ENCODE data around the gene NFE2.
"Not testable (repeated sequence)": the region's sequence is repeated elsewhere in the genome, so short reads cannot be mapped to it uniquely, and the experiment has no call there.

Gene NFE2

DNA sequence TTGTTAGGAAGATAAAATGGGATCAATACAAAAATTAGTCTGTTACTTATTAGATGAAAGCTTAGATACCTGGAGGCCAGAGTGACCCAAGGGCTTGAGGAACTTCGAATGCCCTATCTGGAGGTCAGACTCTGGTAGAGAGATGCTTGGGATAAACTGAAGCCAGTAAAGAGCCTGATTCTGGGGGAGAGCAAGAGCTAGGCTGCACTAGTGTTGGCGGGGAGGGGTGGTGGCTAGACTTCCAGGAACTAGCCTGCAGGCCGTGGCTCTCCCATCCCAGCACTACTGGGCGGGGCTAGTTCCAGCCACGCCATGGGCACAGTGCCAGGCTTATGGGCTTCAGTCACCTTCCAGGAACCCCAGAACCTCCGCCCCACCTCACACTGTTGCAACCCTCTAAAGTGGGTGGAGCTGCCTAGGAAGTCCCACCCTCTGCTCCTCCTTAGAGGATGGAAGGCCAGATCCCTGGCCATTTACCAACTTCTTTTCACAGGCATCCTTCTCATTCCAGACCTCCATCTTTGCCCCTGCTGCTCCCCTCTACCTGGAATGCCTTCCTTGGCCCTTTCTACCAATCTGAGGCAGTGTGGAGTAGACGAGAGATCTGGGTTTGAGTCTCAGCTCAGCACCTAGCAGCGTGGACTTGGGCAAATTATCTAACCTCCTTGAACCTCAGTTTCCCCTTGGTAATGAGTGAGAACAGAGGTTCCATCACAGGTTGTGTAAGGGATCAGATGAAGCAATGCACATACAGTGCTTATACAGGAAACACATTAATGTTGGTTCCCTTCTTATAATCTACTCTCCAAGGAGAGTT is 6.3 kb upstream of the NFE2 start:
- DNase-seq (ENCODE audit: low spot score), result peak; percentile 64

- peak; percentile 82 for DNase-seq (ENCODE audit: low spot score)
Measured at GRCh38 chr12:54304187-54304810, 3.5 kb upstream of the NFE2 start.

- DNase-seq (ENCODE audit: low spot score), result no peak
Measured at GRCh38 chr12:54303640-54304039, 2.8 kb upstream of the NFE2 start.

DNA sequence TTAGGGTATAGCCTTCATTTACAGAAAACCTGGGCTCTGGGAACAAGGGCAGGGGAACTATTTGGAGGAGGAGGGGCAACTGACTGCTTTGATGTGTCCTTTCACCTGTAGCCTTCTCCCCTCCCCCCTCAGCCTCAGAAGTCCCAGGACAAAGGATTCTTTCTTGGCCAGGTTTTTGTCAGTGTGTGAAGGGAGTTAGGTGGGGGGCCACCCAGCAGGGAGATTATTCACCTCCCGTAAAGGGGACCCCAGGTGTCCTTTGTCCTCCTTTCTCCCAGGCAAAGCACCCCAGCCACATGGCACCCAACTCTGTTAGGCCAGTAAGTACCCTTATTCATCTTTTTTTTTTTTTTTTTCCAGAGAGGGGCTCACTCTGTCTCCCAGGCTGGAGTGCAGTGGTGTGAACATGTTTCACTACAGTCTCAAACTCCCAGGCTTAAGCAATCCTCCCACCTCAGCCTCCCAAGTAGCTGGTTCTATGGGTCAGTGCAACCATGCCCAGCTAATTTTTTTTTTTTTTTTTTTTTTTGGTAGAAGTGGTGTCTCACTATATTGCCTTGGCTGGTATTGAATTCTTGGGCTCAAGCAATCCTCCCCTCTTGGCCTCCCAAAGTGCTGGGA is 723 bp upstream of the NFE2 start:
- no peak for DNase-seq (ENCODE audit: low spot score)

GRCh38 chr12:54300225-54300731 is 537 bp downstream of the NFE2 start:
- DNase-seq (ENCODE audit: low spot score), result no peak

- peak; percentile 40 for DNase-seq (ENCODE audit: low spot score)
Measured at GRCh38 chr12:54299515-54300224, 1.1 kb downstream of the NFE2 start.

- no peak for DNase-seq (ENCODE audit: low spot score)
Measured at GRCh38 chr12:54298904-54299303, 1.9 kb downstream of the NFE2 start.

DNA sequence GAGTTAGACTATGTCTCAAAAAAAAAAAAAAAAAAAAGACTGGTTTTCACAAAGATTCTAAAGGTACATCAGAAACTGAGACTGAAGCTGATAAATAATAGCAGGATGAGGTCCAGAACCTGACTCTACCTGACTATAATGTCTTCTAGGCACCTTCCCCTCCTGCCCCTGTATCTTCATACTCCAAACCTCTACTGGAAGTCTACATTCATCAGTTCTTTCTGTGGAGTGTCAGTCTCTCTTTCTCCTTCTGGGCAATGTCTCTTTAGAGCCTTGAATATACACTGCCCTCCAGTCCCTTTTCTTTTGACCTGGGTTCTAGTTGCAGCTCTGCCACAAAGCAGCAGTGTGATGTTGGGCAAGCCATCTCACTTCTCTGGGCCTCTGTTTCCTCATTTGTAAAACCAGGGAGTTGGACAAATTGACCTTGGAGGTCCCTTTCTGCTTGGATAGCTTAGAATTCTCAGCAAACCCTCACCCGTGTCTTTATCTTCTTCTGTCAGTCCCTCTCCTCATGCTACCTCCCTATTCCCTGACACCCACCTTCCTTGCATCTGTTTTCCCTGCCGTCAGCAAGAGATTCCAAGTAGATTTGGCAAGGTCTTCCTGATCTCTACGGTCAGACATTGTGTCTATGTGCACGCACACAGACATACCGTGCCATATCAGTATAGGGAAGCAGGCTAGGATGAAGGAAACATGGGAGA is 4.3 kb downstream of the NFE2 start:
- DNase-seq (ENCODE audit: low spot score), result no peak

DNA sequence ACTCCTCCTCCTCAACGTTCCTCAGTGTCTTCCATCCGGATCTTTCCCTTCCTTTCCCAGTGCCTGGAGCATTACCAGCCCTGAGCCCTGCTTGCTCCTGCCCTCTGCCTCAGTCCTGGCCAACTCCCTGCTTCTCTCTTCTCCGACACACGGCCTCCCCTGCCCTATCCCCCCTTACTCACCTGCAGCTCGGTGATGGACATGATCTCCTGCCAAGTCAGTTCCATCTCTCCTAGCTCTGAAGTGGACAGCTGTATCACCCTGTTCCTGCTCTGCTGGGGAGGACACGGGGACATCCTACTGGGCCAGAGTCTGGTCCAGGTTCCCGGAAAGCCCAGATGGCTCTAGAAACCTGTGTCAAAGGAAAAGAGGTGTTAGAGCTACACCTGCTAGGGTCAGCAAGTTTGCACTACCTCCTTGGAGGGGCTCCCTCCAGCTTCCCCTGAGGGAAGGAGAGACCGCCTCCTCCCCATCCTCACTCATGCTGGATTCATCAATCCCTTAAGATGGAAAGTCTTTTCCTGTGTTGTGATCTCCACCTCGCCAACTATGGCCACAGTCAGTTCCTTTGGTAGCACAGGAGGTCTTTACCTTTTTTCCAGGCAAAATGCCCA is 5.8 kb downstream of the NFE2 start:
- no peak for DNase-seq (ENCODE audit: low spot score)

GRCh38 chr12:54294152-54294952 is 6.5 kb downstream of the NFE2 start:
- peak; percentile 77 for DNase-seq (ENCODE audit: low spot score)

- no peak for DNase-seq (ENCODE audit: low spot score)
Measured at GRCh38 chr12:54292931-54293241, 7.9 kb downstream of the NFE2 start.

DNA sequence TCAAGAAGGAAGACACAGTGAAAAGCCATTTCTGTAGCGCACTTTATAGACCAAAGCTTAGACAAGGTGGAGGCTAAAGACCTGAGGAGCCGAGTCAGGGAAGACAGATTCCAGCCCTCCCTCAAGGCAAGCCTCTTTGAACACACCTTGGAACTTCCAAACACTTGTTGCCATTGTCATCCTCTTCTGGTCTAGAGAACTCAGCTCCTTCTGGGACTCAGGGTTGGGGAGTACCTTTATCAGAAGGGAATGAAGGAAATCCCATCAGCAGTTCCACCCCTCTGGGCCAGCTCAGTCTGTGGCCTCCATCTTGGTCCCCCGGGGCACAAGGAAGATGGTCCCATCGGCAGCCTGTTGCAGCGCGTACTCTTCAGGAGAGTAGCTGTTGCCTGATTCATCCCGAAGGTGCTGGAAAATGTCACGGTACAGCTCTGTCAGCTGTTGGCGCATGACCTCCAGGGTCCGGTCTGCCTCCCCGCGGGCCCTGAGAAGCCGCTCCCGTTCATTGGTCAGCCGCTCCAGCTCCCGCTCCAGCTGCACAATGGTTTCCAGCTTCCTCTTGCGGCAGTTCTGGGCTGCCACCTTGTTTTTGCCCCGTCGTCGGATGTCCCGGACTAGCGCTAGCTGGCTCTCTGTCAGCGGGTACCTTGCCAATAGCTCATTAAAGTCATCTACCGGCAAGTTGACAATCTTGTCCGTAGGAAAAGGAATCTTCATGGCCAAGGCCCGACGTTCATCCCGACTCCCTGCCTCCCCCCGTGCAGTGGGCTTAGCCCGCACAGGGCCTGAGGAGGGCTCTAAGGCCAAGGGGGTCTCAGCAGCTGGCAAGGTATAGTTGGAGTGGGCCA is 8.5 kb downstream of the NFE2 start:
- no peak for DNase-seq (ENCODE audit: low spot score)

DNA sequence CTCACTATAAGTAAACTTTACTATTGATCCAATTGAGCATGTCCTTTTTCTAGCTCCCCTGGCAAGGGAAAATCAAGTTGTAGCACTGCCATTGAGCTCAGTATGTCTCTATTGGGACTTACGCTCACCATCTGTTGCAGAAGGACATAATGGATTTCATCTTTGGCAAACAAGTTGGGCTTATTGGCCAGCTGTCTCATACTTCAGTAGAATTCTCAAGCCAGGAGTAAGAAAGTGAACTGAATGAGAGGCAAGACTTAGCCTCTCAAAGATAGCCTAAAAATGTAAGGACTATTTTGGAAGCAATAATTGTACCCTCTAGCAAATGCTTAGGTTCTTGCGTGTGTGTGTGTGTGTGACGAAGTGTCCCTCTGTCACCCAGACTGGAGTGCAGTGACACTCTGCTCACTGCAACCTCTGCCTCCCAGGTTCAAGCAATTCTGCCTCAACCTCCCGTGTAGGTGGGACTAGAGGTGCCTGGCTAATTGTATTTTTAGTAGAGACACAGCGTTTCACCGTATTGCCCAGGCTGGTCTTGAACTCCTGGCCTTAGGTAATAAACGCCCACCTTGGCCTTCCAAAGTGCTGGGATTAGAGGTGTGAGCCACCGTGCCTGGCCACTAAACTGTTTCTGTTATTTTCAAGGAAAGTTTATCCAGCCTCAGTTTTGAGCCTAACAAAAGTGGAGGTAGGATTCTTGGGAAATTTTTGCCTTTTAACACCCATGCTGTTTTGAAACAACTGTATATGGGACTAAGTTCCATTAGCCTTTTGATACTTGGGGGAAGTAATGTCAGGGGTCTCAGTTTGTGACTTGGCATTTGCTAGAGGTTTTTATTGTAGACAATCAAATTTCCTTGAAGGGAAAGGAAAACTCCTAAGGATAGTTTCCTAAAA is 13.3 kb downstream of the NFE2 start:
- no peak for DNase-seq (ENCODE audit: low spot score)

DNA sequence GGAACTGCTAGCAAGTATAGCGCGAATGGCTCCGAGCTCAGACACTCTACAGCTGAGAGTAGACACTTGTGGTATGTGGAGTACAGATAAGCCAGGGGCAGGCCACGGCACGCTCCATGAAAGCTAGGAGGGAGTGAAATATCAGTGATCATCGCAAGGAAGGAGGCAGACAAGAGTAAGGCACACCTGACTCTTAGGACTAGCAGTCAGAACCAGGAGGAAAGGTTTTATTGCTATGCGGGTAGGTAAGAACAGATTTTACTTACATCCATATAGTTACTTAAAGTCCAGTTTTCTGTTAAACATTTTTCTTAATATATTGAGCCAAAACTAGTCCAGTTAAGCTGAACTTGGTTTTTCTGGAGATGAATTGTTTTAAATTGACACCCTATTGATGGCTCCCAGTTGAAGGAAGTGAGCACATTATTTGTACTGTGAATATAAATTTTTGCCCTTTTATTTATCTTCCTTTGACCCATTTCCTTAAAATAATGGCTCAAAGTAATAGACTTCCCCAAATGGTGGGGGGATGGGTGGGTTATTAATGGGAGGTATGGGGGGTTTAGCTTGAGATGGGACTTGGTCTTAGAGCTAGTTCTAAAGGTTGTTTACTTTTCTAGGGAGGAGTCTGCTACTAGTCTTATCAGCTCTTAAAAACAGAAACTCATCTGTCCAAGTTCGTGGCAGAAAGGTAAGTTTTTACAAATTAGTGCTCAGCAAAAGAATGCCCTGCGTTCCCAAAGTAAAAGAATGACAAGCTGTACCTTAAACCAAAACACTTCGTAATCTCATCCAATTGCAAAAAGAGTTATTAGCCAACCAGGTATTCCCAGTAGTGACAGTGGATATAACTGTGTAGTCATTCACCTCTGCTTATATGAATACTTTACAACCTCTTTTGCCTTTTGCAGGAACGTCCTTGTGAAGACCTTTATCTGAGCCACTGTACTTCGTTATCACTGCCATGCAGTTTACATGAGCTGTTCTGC is 14.5 kb downstream of the NFE2 start:
- no peak for DNase-seq (ENCODE audit: low spot score)

DNA sequence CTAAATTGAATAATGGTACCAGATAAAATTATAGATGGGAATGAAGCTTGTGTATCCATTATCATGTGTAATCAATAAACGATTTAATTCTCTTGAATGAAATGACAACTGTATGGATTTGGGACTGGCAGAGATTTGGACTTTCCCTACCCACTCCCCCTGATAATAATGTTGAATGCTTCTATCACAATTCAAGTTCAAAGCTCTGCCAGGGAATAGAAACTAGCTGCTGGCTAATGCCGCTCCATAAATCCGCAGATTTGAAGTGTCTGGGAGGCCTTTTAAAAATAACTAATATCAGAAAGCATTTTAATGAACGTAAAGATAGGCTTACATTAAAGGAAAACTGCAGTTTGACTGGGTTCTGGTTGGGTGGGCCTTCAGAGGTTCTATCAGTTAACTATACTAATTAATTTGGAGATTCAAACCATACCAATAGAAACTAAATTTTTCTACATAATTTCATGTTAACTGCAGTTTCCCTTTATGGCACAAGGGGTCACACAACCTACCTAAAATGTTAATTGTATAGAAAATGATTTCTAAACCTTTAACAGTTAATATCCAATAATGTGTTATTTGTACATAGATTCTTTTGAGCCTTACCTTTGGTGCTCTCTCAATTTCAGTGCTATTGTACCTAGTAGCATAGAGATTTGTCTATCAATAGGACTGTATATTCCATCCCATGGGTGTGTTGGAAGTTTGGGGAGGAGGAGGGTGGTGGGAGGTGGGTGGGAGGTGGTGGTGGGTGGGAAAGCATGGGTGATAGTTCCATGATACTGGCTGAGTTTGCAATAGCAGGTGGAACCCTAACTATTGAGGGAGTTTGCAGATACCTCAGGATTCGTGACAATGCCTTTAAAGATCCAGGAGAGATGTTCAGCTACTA is 15.4 kb downstream of the NFE2 start:
- no peak for DNase-seq (ENCODE audit: low spot score)

GRCh38 chr12:54284070-54284780 is 16.6 kb downstream of the NFE2 start:
- not testable (repeated sequence) for DNase-seq (ENCODE audit: low spot score)

All from AG20443 (cell line).